AML-193 (cell line): ENCODE data around the gene SASH3.
A peak's percentile ranks its signal among the peaks of the same experiment; 100 is the strongest.

Experiments
- DNase-seq, 2 experiments: peaks; one replicate each; lab custom pipeline; 2025; lab: John Stamatoyannopoulos, UW

Gene SASH3

GRCh38 chrX:129808829-129809796 lies 29.4 kb downstream of the SASH3 start:
- DNase-seq: no peak

GRCh38 chrX:129813662-129814368 lies 34.1 kb downstream of the SASH3 start:
- DNase-seq: no peak

GRCh38 chrX:129818123-129818522 lies 38.4 kb downstream of the SASH3 start:
- DNase-seq: no peak

GRCh38 chrX:129823115-129823514 lies 43.4 kb downstream of the SASH3 start:
- DNase-seq: peak; percentile 38 to 51

- no peak for DNase-seq
Measured at GRCh38 chrX:129823522-129823921, 43.8 kb downstream of the SASH3 start.

GRCh38 chrX:129824620-129825019 lies 44.9 kb downstream of the SASH3 start:
- no peak for DNase-seq

GRCh38 chrX:129825746-129826505 lies 46.2 kb downstream of the SASH3 start:
- DNase-seq: no peak

GRCh38 chrX:129830494-129830893 lies 50.7 kb downstream of the SASH3 start:
- DNase-seq: no peak

- DNase-seq: no peak
Measured at GRCh38 chrX:129831091-129831885, 51.5 kb downstream of the SASH3 start.

- DNase-seq: no peak
Measured at GRCh38 chrX:129833153-129833990, 53.6 kb downstream of the SASH3 start.

GRCh38 chrX:129836827-129837226 lies 57.1 kb downstream of the SASH3 start:
- DNase-seq: no peak

- no peak for DNase-seq
Measured at GRCh38 chrX:129840344-129840743, 60.6 kb downstream of the SASH3 start.

GRCh38 chrX:129842510-129843208 lies 62.9 kb downstream of the SASH3 start:
- DNase-seq: no peak

- no peak for DNase-seq
Measured at GRCh38 chrX:129843209-129843458, 63.4 kb downstream of the SASH3 start.

- DNase-seq: peak; percentile 50 to 65
Measured at GRCh38 chrX:129843459-129844306, 63.9 kb downstream of the SASH3 start, which contains the start of gene ZDHHC9. Gene ZDHHC9 (minus strand): TSS chrX:129843886. CDS start chrX:129841945, 1,941 bp downstream.
